Activated T-cell treated with anti-CD3 and anti-CD28 coated beads, Interleukin-2, amount 50 U/mL, for 4 hours (primary cell): ENCODE measurements around the gene FAM171A2. TPM values are rescaled to one million over a fixed set of nuclear protein-coding genes. Genes with fewer than 3 reads are reported as not detected.
"Not testable (repeated sequence)": the region's sequence is repeated elsewhere in the genome, so short reads cannot be mapped to it uniquely, and the experiment has no call there.

Experiments
- ATAC-seq, 2 donors: fragments of 200-7000 bp; cut with Tn5 transposase; one replicate each; pipeline ENCODE4 v1.10.0; 2021
- DNase-seq: peaks from one replicate; pipeline ENCODE4 v3.0.0-alpha.2; 2020
- H3K27me3 Mint-ChIP-seq: one replicate; pipeline ENCODE4 v1.8.0; 2021; ENCODE audit warnings: low read depth, mixed read lengths
- H3K36me3 Mint-ChIP-seq: one replicate; pipeline ENCODE4 v1.8.0; 2022; ENCODE audit warnings: mixed read lengths; ENCODE audit not compliant: insufficient read depth
- H3K4me1 Mint-ChIP-seq: one replicate; pipeline ENCODE4 v1.8.0; 2021; ENCODE audit warnings: low read depth, mixed read lengths
- H3K4me3 Mint-ChIP-seq: one replicate; pipeline ENCODE4 v1.8.0; 2021; ENCODE audit warnings: mild to moderate bottlenecking, moderate library complexity, mixed read lengths
- H3K9me3 Mint-ChIP-seq: one replicate; pipeline ENCODE4 v1.8.0; 2021; ENCODE audit warnings: mixed read lengths
- total RNA-seq, 3 donors: library from RNA; stranded (reverse); gene quantifications; one replicate each; pipeline ENCODE4 v1.2.1, GENCODE V29; 2021

Gene FAM171A2
- total RNA-seq, 3 donors from 2014 or later: 0.24 to 0.33 (median 0.27) TPM

DNA sequence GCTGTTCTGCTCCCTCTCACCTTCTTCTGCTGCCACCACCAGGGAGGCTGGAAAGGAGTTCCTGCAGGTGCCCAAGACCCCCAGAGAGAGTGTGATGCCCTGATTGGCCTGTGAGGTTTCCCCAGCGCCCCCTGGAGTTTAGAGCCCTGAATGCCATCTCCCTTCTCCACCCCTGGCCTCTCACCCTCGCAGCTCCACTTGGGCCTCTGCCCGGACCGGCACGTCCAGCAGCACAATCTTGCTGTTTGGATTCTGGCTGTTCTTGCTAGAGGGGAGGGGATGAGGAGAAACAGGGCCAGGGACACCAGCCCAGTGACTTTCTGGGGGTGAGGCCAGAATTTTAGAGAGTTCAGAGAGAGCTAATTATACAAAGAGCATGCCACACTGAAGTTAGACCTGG lies 12.5 kb upstream of the FAM171A2 start:
- H3K9me3 Mint-ChIP-seq: no peaks in the 10 kb centered on the region
- peak; percentile 35 to 64 for ATAC-seq
- no peak overlapping the region for H3K4me3 Mint-ChIP-seq
- DNase-seq: no peak
- H3K27me3 Mint-ChIP-seq: peaks cover 32% of the 10 kb centered on the region
- H3K36me3 Mint-ChIP-seq: no peaks in the 10 kb centered on the region
- no peaks in the 10 kb centered on the region for H3K4me1 Mint-ChIP-seq

DNA sequence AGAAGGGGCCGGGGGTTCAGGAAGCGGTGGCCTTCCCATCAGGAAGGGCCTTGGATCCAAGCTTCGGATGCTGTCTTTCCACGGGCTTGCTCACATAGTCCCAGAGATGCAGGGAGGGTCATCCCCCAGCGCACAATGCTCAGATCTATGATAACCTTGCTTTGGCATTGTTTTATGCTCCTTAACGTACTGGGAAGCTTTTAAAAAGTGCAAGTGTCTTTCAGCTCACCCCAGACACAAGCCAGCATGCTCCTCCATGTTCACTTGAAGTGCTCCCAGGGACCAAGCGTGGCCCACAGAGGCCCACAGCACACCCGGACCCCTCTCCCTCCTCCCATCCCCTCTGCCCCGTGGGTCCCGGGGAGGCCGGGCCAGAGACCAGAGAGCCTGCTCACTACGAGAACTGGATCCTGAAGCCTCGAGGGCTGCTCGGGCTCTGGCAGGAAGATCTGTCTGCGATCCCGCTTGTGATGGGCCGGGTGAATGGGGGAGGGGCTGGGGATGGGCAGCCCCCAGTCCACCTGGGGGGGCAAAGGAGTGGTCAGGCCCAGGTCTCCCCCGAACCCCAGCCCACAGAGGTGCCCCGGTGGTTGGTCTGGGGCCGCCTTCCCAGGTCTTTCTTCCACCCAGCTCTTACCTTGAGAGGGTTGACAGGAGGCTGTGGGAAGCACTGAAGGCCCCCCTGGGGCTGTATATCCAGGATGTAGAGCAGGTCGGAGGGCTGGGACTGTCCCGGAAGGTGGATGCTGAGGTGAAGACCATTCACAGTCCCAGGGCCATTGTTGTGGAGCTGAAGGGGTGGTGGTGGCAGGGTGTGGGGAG lies 11.8 kb upstream of the FAM171A2 start:
- no peak for ATAC-seq
- peaks cover 34% of the 10 kb centered on the region for H3K27me3 Mint-ChIP-seq
- H3K4me1 Mint-ChIP-seq: no peaks in the 10 kb centered on the region
- DNase-seq: no peak
- H3K36me3 Mint-ChIP-seq: no peaks in the 10 kb centered on the region
- H3K9me3 Mint-ChIP-seq: no peaks in the 10 kb centered on the region
- H3K4me3 Mint-ChIP-seq: no peak overlapping the region

DNA sequence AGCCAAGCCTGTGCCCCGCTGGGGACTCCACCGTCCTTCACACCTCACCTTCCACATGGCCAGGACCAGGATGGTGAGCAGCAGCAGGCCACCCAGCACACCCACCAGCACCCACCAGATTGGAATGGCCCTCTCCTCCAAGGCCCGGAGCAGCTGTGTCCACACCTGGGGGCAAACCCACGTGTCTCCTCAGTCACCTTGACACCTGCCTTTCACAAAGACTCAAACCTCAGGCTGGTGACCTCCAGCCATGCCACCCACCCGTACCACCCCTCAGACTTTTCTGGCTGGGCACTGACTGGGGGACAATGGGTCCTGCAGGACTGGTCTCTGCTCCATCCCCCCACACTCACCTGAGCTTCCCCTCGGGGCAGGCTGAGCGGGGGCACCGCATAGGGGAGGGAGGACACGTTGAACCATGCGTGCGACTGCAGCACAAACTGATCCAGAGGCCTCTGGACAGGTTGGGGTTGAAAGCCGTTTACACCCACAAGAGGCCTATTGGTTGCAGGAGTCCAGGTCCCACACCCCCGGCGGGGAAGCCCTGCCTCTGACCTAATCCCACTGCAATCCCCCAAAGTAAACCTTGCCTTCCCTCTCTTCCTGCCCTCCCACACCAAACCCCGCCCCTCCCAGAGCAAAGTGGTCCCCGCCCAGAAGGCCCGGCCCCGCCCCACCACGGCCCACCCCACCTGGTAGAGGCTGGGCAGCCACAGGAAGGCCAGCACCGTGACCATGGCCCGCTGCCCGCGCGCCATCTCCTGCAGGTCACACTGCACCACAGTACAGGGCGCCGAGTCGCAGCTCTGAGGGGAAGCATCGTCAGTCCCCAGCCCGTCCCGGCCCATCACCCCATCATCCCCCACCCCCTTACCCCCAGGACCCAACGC lies 10.9 kb upstream of the FAM171A2 start:
- DNase-seq (no peak), ATAC-seq (peak; percentile 10 to 29)
- no peaks in the 10 kb centered on the region for H3K4me1 Mint-ChIP-seq
- no peaks in the 10 kb centered on the region for H3K9me3 Mint-ChIP-seq
- H3K27me3 Mint-ChIP-seq: peaks cover 37% of the 10 kb centered on the region
- H3K4me3 Mint-ChIP-seq: no peak overlapping the region
- no peaks in the 10 kb centered on the region for H3K36me3 Mint-ChIP-seq

DNA sequence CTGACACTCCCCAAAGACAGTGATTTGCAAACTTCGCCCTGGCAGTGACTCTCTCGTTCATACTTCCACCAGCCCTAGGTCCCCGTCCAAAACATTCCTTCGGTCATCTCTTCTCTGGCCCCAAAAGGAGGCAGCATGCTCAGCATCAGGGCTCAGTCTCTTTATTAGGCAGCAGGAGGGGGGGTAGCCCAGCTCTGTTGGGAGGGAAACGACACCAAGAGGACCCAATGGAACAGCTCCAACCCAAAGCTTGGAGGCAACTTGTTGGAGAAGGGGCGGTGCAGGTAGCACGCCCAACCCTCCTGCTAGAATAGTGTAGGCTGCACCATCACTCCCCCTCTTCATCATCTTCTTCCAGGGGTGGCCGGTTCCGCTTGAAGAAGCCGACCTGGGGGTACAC lies 8.4 kb upstream of the FAM171A2 start:
- ATAC-seq (no peak), DNase-seq (no peak)
- no peaks in the 10 kb centered on the region for H3K9me3 Mint-ChIP-seq
- H3K4me1 Mint-ChIP-seq: no peaks in the 10 kb centered on the region
- H3K27me3 Mint-ChIP-seq: peaks cover 44% of the 10 kb centered on the region
- no peak overlapping the region for H3K4me3 Mint-ChIP-seq
- H3K36me3 Mint-ChIP-seq: no peaks in the 10 kb centered on the region

DNA sequence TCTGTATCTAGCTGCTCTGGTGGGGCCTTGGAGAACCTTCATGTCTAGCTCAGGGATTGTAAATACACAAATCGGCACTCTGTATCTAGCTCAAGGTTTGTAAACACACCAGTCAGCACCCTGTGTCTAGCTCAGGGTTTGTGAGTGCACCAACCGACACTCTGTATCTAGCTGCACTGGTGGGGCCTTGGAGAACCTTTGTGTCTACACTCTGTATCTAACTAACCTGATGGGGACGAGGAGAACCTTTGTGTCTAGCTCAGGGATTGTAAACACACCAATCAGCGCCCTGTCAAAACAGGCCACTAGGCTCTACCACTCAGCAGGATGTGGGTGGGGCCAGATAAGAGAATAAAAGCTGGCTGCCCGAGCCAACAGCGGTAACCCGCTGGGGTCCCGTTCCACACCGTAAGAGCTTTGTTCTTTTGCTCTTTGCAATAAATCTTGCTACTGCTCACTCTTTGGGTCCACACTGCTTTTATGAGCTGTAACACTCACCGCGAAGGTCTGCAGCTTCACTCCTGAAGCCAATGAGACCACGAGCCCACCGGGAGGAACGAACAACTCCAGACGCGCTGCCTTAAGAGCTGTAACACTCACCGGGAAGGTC lies 5.9 kb upstream of the FAM171A2 start:
- H3K9me3 Mint-ChIP-seq, ATAC-seq, H3K36me3 Mint-ChIP-seq, DNase-seq, H3K4me1 Mint-ChIP-seq: not testable (repeated sequence)
- H3K27me3 Mint-ChIP-seq: peaks cover 55% of the 10 kb centered on the region
- H3K4me3 Mint-ChIP-seq: peak overlapping the region; percentile 46

DNA sequence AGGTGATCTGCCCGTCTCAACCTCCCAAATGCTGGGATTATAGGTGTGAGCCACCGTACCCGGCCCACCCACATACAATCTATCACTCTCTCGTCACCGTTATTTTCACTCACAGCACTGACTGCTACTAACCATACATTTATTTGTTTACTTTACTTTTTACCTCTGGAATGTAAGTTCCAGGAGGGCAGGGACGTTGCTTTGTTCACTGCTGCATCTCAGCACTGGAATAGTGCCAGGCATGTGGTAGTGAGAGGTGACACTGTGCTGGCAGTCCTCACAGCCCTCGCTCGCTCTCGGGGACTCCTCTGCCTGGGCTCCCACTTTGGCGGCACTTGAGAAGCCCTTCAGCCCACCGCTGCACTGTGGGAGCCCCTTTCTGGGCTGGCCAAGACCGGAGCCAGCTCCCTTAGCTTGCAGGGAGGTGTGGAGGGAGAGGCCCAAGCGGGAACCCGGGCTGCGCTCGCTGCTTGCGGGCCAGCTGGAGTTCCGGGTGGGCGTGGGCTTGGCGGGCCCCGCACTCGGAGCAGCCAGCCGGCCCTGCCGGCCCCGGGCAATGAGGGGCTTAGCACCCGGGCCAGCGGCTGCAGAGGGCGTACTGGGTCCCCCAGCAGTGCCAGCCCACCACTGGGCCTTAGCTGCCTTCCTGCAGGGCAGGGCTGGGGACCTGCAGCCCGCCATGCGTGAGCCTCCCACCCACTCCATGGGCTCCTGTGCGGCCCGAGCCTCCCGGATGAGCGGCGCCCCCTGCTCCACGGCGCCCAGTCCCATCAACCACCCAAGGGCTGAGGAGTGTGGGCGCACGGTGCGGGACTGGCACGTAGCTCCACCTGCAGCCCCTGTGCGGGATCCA lies 5.0 kb upstream of the FAM171A2 start:
- not testable (repeated sequence) for H3K4me1 Mint-ChIP-seq, H3K36me3 Mint-ChIP-seq, H3K4me3 Mint-ChIP-seq, ATAC-seq, H3K9me3 Mint-ChIP-seq, DNase-seq
- peaks cover 50% of the 10 kb centered on the region for H3K27me3 Mint-ChIP-seq

DNA sequence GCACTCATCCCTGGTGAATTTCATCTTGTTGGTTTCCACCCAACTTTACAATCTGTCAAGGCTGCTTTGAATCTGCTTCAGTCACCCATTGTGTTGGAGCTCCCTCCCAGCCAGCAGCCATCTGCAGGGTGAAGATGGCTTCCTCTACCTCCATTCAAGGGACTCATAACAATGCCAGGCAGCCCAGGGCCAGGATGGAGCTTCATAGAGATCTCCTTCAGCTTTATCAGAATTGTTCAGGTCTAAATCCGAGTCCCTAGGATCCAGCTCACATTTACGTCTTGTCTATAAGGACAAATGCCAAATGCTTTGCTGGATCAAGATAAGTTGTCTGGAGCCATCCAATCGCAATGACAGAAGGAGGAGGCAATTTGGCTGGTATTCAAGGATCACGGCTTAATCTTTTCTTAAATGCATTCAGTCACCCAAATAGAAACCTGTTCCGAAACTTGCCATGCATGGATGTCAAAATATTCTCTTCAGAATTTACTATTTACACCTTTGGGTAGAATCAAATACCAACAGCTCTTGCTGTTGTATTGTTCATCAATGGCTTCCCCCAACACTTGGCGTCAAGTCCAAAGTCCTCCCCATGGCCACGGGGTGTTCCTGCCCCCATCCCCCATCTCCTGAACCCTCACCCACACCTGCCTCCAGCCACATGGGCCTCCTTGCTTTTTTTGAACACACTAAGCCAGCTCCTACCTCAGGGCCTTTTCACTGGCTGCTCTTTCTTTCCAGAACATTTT lies 3.8 kb upstream of the FAM171A2 start:
- H3K27me3 Mint-ChIP-seq: peaks cover 44% of the 10 kb centered on the region
- H3K4me1 Mint-ChIP-seq: peaks cover 4% of the 10 kb centered on the region
- ATAC-seq (no peak), DNase-seq (no peak)
- no peaks in the 10 kb centered on the region for H3K36me3 Mint-ChIP-seq
- H3K9me3 Mint-ChIP-seq: no peaks in the 10 kb centered on the region
- H3K4me3 Mint-ChIP-seq: no peak overlapping the region

DNA sequence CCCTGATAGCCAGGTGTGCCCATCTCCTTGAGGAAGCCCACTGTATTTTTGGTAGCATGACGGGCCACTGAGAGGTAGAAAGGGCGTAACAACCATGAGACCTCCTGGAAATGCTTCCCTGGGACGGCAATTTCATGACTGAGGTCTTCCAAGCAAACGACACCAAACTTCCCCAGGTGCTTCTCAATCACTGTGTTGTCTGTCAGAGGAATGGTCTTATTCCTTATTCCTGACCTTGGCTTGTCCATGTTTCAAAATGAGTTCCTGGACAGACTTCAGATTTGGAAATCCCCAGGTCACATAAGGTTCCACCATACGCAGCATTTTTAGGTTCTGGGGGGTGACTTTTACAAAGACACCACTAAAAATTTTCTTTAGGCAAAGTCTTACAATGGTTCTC lies 1.4 kb upstream of the FAM171A2 start:
- ATAC-seq, H3K36me3 Mint-ChIP-seq, H3K4me1 Mint-ChIP-seq, H3K9me3 Mint-ChIP-seq, DNase-seq: not testable (repeated sequence)
- peaks cover 46% of the 10 kb centered on the region for H3K27me3 Mint-ChIP-seq
- peak overlapping the region; percentile 38 for H3K4me3 Mint-ChIP-seq

DNA sequence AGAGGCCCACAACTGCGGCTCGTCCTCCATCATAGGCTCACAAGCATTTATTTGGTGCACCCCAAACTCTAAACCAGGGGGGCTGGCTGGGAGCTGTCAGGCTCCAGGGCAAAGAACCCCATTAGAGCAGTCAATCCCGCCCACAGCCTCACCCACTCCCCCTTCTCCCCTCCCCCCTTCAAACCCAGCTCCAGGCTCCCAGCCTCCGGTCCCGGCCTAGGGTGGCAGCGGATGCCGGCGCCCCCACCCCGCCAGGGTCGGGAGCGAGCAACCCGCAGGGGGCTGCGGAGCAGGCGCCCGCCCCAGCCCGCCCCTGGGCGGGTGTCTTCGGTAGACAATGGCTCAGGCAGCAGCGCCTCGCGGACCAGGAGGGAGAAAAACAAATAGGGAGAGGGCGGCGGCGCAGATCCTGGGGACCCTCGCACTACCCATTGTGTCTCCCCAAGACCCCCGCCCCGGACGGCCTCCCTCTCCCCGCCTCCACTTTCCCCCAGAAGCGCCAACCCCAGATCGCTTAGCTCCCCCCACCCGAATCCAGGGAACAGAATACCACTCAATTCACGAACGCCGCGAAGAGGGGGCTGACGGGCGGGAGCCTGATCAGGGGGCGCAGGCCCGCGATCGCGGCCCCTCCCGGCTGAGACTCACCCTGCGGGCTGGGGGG lies 572 bp downstream of the FAM171A2 start:
- Mint-ChIP-seq H3K4me3 (peak overlapping the region; percentile 72), H3K9me3 (no peaks in the 10 kb centered on the region), H3K4me1 (peaks cover 10% of the 10 kb centered on the region), H3K27me3 (peaks cover 33% of the 10 kb centered on the region), H3K36me3 (no peaks in the 10 kb centered on the region)
- ATAC-seq (peak; percentile 54 to 61), DNase-seq (no peak)

DNA sequence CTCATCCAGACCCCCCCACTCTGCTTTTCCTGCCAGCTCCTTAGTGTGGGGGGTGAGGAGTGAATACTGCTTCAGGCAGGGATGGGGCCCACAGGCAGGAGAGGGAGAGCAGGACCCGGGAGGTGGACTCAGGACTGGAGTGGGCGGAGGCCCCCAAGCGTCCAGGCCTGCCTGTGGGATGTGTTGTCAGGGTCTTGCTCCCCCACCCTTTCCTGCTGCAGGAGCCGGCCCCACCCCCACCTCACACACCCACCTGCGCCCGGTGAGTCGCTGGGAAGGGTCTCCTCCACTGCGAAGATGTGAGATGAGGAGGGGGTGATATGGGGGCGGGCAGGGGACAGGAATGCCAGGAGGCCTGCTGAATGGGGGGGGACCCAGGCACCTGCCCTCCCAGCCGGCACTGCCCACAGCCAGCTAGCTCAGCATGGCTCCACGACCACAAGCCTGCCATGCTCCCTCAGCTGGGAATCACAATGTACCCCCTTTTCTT lies 1.1 kb downstream of the FAM171A2 start:
- ATAC-seq: no peak

DNA sequence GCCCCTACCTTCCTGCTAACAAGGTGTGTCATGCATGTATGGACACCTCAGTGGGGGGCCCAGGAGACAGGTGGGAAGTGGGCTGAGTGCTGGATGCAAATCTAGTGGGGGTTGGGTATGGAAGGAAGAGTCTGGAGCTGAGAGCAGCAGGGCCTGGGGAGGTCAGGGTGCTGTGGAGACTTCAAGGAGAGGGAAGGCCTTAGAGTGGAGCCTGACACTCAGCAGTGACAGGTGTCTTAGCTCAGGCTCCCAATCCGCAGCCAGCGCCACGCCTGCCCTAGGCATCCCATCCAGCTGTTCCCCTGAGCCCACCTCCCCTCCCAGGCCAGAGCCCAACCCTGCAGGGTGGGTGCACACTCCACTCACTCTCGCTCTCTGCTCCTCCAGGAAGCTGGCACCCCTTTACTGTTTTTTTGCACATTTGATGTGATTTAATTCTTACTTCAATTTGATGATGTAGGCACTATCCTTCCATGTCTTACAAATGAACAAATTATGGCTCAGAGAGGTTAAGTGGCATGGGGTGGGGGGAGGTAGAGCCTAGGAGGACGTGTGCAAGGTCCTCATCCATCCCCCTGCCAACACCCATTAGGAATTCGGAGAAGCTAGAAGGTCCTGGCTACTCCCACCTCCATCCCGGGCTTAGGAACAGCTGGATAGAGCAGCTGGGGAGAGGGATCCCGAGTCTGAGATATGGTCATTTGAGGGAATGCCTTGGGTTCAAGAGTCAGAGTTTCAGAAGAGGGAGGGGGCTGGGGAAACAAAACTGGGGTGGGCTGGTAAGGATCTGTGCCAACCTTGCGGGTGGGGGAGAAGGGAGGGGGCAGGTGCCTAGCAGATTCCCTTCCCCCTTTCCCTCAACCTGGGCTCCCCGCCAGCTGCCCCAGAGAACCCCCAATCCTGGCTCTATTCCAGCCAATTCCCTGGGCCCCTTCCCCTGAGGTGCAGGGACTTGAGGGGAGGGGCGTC lies 2.1 kb downstream of the FAM171A2 start:
- no peaks in the 10 kb centered on the region for H3K9me3 Mint-ChIP-seq
- H3K4me3 Mint-ChIP-seq: no peak overlapping the region
- H3K27me3 Mint-ChIP-seq: peaks cover 31% of the 10 kb centered on the region
- ATAC-seq (no peak), DNase-seq (no peak)
- no peaks in the 10 kb centered on the region for H3K36me3 Mint-ChIP-seq
- H3K4me1 Mint-ChIP-seq: peaks cover 10% of the 10 kb centered on the region

More for the DNA sequence above, 1.1 kb downstream of the FAM171A2 start:
- Mint-ChIP-seq H3K4me3 (no peak overlapping the region), H3K27me3 (peaks cover 31% of the 10 kb centered on the region), H3K4me1 (peaks cover 10% of the 10 kb centered on the region), H3K9me3 (no peaks in the 10 kb centered on the region), H3K36me3 (no peaks in the 10 kb centered on the region)
- DNase-seq: no peak

DNA sequence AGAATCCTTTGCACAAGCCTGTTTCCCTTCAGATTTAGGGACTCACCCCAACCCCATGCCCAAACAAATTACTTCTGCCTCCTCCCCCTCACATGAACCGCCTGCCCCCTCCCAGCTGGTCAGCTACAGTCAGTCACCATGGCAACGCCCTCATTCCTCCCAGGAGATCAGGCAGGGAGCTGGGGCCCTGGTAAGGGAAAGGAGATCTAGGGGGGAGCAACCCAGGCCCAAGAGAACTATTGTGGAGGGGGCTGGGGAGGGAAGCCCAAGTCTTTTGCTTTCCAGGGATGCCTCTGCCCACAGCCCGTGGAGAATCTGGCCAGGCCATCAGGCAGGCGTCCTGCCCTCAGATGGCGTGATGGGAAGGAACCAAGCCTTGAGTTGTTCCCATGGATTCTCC lies 2.8 kb downstream of the FAM171A2 start:
- DNase-seq: no peak
- ATAC-seq: no peak

More for the DNA sequence above, 2.8 kb downstream of the FAM171A2 start:
- no peaks in the 10 kb centered on the region for H3K9me3 Mint-ChIP-seq
- H3K27me3 Mint-ChIP-seq: peaks cover 24% of the 10 kb centered on the region
- H3K4me1 Mint-ChIP-seq: peaks cover 10% of the 10 kb centered on the region
- no peak overlapping the region for H3K4me3 Mint-ChIP-seq
- H3K36me3 Mint-ChIP-seq: no peaks in the 10 kb centered on the region
